Measurements from ENCODE around the gene NACC1. TPM values are rescaled to one million over a fixed set of nuclear protein-coding genes. Genes with fewer than 3 reads are reported as not detected.
A peak's percentile ranks its signal among the peaks of the same experiment; 100 is the strongest.

Gene NACC1
- total and polyA plus RNA-seq, 2 experiments from 2014 or later = 12.4 to 260 TPM

GRCh38 chr19:13082192-13083007, 35.7 kb upstream of the NACC1 start:
- no peaks in the 10 kb centered on the region for H4K20me1 ChIP-seq (replicated peaks; ENCODE audit: insufficient read depth)
- H3K79me2 ChIP-seq (replicated peaks; ENCODE audit: insufficient read depth) = no peaks in the 10 kb centered on the region
- no peaks in the 10 kb centered on the region for H3K9me2 ChIP-seq (ENCODE audit: insufficient read depth)
- peak overlapping the region; percentile 92 for H2AFZ ChIP-seq
- no peak overlapping the region for H3K27ac ChIP-seq (ENCODE audit: low read depth)
- H3K4me3 ChIP-seq = no peak overlapping the region
- H3K27me3 ChIP-seq (ENCODE audit: insufficient read depth) = no peaks in the 10 kb centered on the region; the same call in 1 of the 2 replicates
- Mint-ChIP-seq H3K27ac (no peak overlapping the region), H3K27me3 (ENCODE audit: insufficient read depth, low read depth, poor library complexity) (peaks cover 41% of the 10 kb centered on the region), H3K4me3 (no peak overlapping the region; the same call in 2 of the 3 replicates), H3K36me3 (ENCODE audit: low read depth) (no peaks in the 10 kb centered on the region), H3K9me3 (no peaks in the 10 kb centered on the region; the same call in 2 of the 3 replicates), H3K4me1 (peaks cover 35% of the 10 kb centered on the region)
- 0 out of 2 replicates have a peak overlapping the region, but pooled peaks have one; percentile 68 for H3K4me2 ChIP-seq
- DNase-seq (ENCODE audit: low spot score) (peak; percentile 74), ATAC-seq (peak; percentile 61)
- H3K36me3 ChIP-seq (ENCODE audit: insufficient read depth) = no peaks in the 10 kb centered on the region
- peaks cover 28% of the 10 kb centered on the region for H3K4me1 ChIP-seq (ENCODE audit: insufficient read depth)
- TF ChIP-seq ZNF462 (CRISPR knock-in tag; IDR thresholded peaks at IDR 0.05) = peak; percentile 34; the same call in 1 of the 2 replicates
- no peak for TF ChIP-seq JUNB (IDR thresholded peaks at IDR 0.05; ENCODE audit: unreplicated experiment)
- peak; percentile 49 to 68 for TF ChIP-seq CTCF (conservative IDR thresholded peaks at IDR 0.05; ENCODE audit: low read depth in 2 of 2)
- 0 out of 2 replicates have a peak, but pooled peaks cover 11% of the 10 kb centered on the region for H3F3A ChIP-seq (replicated peaks; ENCODE audit: low read depth)

Measured in GM23338 (cell line).